Lower leg skin (tissue), 4 donors: ENCODE measurements around the gene SSTR3. TPM values are rescaled to one million over a fixed set of nuclear protein-coding genes. Genes with fewer than 3 reads are reported as not detected.

Experiments
- DNase-seq, 2 donors: peaks; one replicate each; pipeline ENCODE4 v3.0.0-alpha.2; 2019; ENCODE audit warnings: low spot score in 2 of 2
- H3K4me3 ChIP-seq: fragments of 200-600 bp; sonication (generic); 2 replicates; pipeline ENCODE4 v1.5.1; 2017; ENCODE audit warnings: mild to moderate bottlenecking, low read depth; ENCODE audit not compliant: poor library complexity, severe bottlenecking
- CTCF ChIP-seq, 3 donors: fragments of 450-650 bp; IDR thresholded peaks; one replicate each; pipeline ENCODE4 v1.5.1; 2016; ENCODE audit warnings: antibody characterized with exemption in 3 of 3, mild to moderate bottlenecking in 3 of 3, moderate library complexity in 2 of 3
- POLR2A ChIP-seq, 2 donors: fragments of 450-650 bp; IDR thresholded peaks; one replicate each; pipeline ENCODE4 v1.6.1; 2016 to 2017; ENCODE audit warnings: antibody characterized with exemption in 2 of 2, mild to moderate bottlenecking in 1 of 2, moderate library complexity in 1 of 2
- WGBS, 2 donors: methylation state at CpG; one replicate each; pipeline ENCODE4 v1.1.5; 2018; 5-methylcytosine and 5-hydroxymethylcytosine counted together
- intact Hi-C: fragments of 100-400 bp; cut with DNase I; formaldehyde crosslinking; loops from one replicate; pipeline ENCODE4 v1.15.0; 2023; ENCODE audit warnings: low total_unique reads
- total RNA-seq, 4 donors: library from RNA; depleted of rRNA; stranded (reverse); fragments of >200 nt; gene quantifications; one replicate each; pipeline ENCODE4 v1.1.0, GENCODE V29; 2016

The SSTR3 gene
- total RNA-seq, 4 donors from 2014 or later = not detected

- 82 to 85% methylated on average over 9 of the region's 9 CpGs for WGBS, 2 donors
- DNase-seq = no peak
- H3K4me3 ChIP-seq = no peak overlapping the region
- intact Hi-C loops = no loop called here
- TF ChIP-seq CTCF (IDR thresholded peaks at IDR 0.05) (no peak), POLR2A (IDR thresholded peaks at IDR 0.05) (no peak)
Observed at GRCh38 chr22:37258005-37258752, 45.9 kb upstream of the SSTR3 start.

GRCh38 chr22:37256075-37256726 is 43.9 kb upstream of the SSTR3 start:
- 51 to 57% methylated on average over 10 of the region's 10 CpGs for WGBS, 2 donors
- intact Hi-C loops = no loop called here
- DNase-seq = no peak
- TF ChIP-seq CTCF (IDR thresholded peaks at IDR 0.05) (no peak), POLR2A (IDR thresholded peaks at IDR 0.05) (no peak)
- no peak overlapping the region for H3K4me3 ChIP-seq

- no peak overlapping the region for H3K4me3 ChIP-seq
- DNase-seq = no peak
- TF ChIP-seq CTCF (IDR thresholded peaks at IDR 0.05) (no peak), POLR2A (IDR thresholded peaks at IDR 0.05) (no peak)
- intact Hi-C loops = no loop called here
Observed at GRCh38 chr22:37255558-37256006, 43.3 kb upstream of the SSTR3 start.

GRCh38 chr22:37254867-37255233 is 42.6 kb upstream of the SSTR3 start:
- WGBS, 2 donors = 42 to 56% methylated on average over 5 of the region's 5 CpGs
- DNase-seq = no peak
- TF ChIP-seq CTCF (IDR thresholded peaks at IDR 0.05) = no peak
- TF ChIP-seq POLR2A (IDR thresholded peaks at IDR 0.05) = no peak
- intact Hi-C loops = no loop called here
- H3K4me3 ChIP-seq = no peak overlapping the region

- WGBS, 2 donors = 58% methylated on average over 5 of the region's 5 CpGs
- DNase-seq = no peak
- no peak overlapping the region for H3K4me3 ChIP-seq
- intact Hi-C loops = no loop called here
- no peak for TF ChIP-seq CTCF (IDR thresholded peaks at IDR 0.05)
- no peak for TF ChIP-seq POLR2A (IDR thresholded peaks at IDR 0.05)
Observed at GRCh38 chr22:37254209-37254866, 42.1 kb upstream of the SSTR3 start.
